ENCODE results near the gene TLR1. TPM values are rescaled to one million over a fixed set of nuclear protein-coding genes. Genes with fewer than 3 reads are reported as not detected.
"Not testable (repeated sequence)": the region's sequence is repeated elsewhere in the genome, so short reads cannot be mapped to it uniquely, and the experiment has no call there.

The TLR1 gene
- total and polyA plus RNA-seq, 8 donors: 2.5 to 59.8 (median 4.8) TPM

GRCh38 chr4:38775326-38775725 lies 29.3 kb downstream of the TLR1 start:
- ATAC-seq: no peak
- intact Hi-C loops (cut with DNase I): no loop called here
- no peaks in the 10 kb centered on the region for H3K36me3 ChIP-seq
- TF ChIP-seq, protein P1, sequence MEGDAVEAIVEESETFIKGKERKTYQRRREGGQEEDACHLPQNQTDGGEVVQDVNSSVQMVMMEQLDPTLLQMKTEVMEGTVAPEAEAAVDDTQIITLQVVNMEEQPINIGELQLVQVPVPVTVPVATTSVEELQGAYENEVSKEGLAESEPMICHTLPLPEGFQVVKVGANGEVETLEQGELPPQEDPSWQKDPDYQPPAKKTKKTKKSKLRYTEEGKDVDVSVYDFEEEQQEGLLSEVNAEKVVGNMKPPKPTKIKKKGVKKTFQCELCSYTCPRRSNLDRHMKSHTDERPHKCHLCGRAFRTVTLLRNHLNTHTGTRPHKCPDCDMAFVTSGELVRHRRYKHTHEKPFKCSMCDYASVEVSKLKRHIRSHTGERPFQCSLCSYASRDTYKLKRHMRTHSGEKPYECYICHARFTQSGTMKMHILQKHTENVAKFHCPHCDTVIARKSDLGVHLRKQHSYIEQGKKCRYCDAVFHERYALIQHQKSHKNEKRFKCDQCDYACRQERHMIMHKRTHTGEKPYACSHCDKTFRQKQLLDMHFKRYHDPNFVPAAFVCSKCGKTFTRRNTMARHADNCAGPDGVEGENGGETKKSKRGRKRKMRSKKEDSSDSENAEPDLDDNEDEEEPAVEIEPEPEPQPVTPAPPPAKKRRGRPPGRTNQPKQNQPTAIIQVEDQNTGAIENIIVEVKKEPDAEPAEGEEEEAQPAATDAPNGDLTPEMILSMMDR (IDR thresholded peaks at IDR 0.05): no peak
- no peak overlapping the region for H3K4me3 ChIP-seq
- no peak for DNase-seq
- no peaks in the 10 kb centered on the region for H3K27me3 ChIP-seq
- no peaks in the 10 kb centered on the region for H3K9me3 ChIP-seq
- no peaks in the 10 kb centered on the region for H3K4me1 ChIP-seq
- no peak overlapping the region for H3K27ac ChIP-seq

DNA sequence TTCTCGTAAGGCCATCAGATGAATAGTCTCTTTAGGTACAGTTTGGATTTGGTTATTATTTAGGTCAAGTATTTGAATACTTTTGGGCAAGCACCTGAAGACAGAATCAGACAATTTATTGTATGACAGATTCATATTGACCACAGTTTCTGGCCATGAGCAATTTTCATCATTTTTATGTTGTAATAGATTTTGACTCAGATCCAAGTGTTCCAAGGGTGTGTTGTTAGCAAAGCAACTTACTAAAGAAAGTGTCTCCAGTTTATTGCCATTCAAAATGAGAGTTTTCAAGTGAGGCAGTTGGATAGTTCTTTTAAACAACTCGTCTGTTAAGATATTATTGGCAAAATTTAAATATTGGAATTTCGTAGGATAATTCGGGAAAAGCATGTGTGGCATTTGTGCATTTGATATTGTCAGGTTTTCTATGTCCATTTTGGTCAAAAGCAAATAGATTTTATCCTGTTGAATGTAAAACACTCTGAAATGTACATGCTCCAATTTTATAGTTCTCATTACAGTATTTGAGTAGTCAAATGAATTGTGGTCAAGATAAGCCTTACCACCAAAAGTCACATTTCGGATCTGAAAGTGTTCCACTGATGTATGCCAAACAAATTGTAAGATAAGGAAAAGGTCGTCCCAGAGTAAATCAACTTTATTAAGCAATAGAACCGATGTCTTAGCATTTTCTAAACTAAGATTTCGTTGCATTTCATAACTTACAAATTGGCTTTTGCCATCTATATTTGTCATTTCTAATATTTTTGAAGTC lies 30.2 kb downstream of the TLR1 start:
- peaks cover 0 to 4% of the 10 kb centered on the region in 2 donors for H3K4me1 ChIP-seq

GRCh38 chr4:38770281-38770680 lies 34.3 kb downstream of the TLR1 start:
- ATAC-seq; H3K27ac ChIP-seq; intact Hi-C loops (cut with DNase I); H3K27me3 ChIP-seq; H3K4me3 ChIP-seq; H3K36me3 ChIP-seq; DNase-seq; H3K9me3 ChIP-seq: not testable (repeated sequence)
- peaks cover 0 to 10% of the 10 kb centered on the region in 2 donors for H3K4me1 ChIP-seq

More for the DNA sequence above, 30.2 kb downstream of the TLR1 start:
- no peaks in the 10 kb centered on the region for H3K36me3 ChIP-seq
- no peaks in the 10 kb centered on the region for H3K9me3 ChIP-seq
- TF ChIP-seq, protein P1 (IDR thresholded peaks at IDR 0.05): no peak
- ATAC-seq (no peak), DNase-seq (no peak)
- intact Hi-C loops (cut with DNase I): no loop called here
- H3K4me3 ChIP-seq: no peak overlapping the region
- H3K27me3 ChIP-seq: no peaks in the 10 kb centered on the region
- H3K27ac ChIP-seq: no peak overlapping the region

GRCh38 chr4:38769857-38770256 lies 34.7 kb downstream of the TLR1 start:
- intact Hi-C loops (cut with DNase I): loop anchor here in 1 of 2 donors (10.0 kb wide), 1 partner anchor 95 kb away; the partner anchor contains the start of gene FAM114A1
- ATAC-seq: no peak
- TF ChIP-seq, protein P1 (IDR thresholded peaks at IDR 0.05): no peak

DNA sequence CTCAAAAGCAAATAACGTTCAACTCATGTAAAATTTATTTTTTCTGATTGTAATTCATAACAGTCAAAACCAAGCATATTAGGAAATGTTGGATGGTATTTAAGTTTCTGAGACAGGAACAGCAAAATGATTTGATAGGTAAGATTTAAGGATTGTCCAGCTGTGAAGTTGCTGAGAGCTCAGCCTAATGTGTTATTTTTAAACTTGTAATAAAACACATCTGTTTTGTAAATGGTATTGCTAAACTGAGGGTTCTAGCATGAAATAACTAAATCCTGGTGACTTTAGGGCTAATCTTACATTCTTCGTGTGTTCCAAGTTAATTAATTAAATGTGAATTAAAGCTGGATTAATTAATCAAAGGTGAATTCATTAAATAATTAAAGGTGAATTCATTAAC lies 35.1 kb downstream of the TLR1 start:
- DNase-seq: no peak
- intact Hi-C loops (cut with DNase I): loop anchor here in 1 of 2 donors (10.0 kb wide), 1 partner anchor 95 kb away; the partner anchor contains the start of gene FAM114A1
- H3K9me3 ChIP-seq: no peaks in the 10 kb centered on the region
- ATAC-seq: no peak
- peak overlapping the region in 1 of 2 donors; percentile 63 for H3K27ac ChIP-seq
- no peak overlapping the region for H3K4me3 ChIP-seq
- TF ChIP-seq, protein P1 (IDR thresholded peaks at IDR 0.05): no peak
- H3K36me3 ChIP-seq: no peaks in the 10 kb centered on the region
- no peaks in the 10 kb centered on the region for H3K27me3 ChIP-seq
- peaks cover 0 to 10% of the 10 kb centered on the region in 2 donors for H3K4me1 ChIP-seq

More at GRCh38 chr4:38769857-38770256, 34.7 kb downstream of the TLR1 start:
- Histone ChIP-seq H3K27me3 (no peaks in the 10 kb centered on the region), H3K36me3 (no peaks in the 10 kb centered on the region), H3K27ac (no peak overlapping the region), H3K4me1 (peaks cover 0 to 10% of the 10 kb centered on the region in 2 donors), H3K4me3 (no peak overlapping the region), H3K9me3 (no peaks in the 10 kb centered on the region)
- no peak for DNase-seq

All from left lung (tissue), 10 donors.